ENCODE data around the gene OTUD4.
"Not testable (repeated sequence)": the region's sequence is repeated elsewhere in the genome, so short reads cannot be mapped to it uniquely, and the experiment has no call there.

GRCh38 chr4:145136219-145136618 lies 44.2 kb downstream of the OTUD4 start:
- TF ChIP-seq EZH2phosphoT487 (IDR thresholded peaks at IDR 0.05; ENCODE audit: insufficient read depth, low read depth); EZH2 (IDR thresholded peaks at IDR 0.05; ENCODE audit: insufficient read depth, poor library complexity, severe bottlenecking): not testable (repeated sequence)

Data from GM23248 (cell line).